HG03175 (cell line): ENCODE data around the gene KANSL1.

ENCODE experiments used
- ATAC-seq: cut with Tn5 transposase; IDR thresholded peaks from one replicate; pipeline ENCODE4 v1.9.1; 2021; ENCODE audit warnings: mild to moderate bottlenecking, moderate library complexity; ENCODE audit not compliant: unreplicated experiment

KANSL1 gene

DNA sequence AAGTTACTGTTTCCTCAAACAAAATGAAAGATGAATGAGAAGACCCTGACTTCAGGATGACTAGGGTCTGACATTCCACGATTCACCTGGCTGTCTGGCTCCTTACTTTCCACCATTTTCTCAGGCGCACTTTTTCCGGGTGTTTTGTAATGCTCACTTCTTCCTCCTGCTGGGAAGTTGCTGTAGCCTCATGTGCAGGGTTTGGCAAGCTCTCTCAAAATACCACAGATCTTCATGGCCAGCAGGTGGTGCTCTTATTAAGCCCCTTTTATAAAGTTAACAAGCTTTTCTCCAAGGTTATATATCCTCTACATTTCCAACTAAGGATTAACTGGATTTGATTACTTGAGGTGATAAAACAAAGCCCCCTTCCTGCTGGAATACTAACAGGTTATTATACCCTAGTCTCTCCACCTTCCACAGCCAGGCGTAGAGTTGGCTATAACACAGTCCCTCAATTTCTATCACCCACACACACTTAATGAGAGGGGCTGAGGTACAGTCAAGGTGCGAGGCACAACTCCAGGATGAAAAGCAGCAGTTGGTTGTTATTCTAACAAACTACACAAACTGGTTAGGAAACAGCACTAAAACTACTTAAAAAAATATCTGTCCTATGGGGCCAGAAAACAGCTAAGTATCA, 148.8 kb downstream of the KANSL1 start:
- no peak for ATAC-seq

GRCh38 chr17:46043606-46044005, 149.6 kb downstream of the KANSL1 start:
- no peak for ATAC-seq

DNA sequence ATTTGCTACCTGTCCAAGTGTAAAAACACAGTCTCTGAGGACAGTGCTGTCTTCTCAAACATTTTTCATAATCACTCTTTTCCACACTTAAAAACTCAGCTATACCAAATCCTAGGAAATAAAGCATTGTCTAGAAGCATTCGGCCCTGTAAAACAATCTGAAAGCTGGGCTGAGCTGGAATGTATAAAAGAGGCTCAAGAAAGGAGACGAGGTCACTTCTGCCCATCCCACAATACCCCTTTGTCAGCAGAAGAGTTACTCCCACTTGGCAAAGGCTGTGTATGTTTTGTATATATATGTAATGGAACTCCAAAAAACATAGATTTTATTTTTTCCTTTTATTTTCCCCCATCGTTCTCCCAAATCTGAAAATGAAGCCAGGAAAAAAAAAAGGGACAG, 150.3 kb downstream of the KANSL1 start:
- ATAC-seq: no peak

DNA sequence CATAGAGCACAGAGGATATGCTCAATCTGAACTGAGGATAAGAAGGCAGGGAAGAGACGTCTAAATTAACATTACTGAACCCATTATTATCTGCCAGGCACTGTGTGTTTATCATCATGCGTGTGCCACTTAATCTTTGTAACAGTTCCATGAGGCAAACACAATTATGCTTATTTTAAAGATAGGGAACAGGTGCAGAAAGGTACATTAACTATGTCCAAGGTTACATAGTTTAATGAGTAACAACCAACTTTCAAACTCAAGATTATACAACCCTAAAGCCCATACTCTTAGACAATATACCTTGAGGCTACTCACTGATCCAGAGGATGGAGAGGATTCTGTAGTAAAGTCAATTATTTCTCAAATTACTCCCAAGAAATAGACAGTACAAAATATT, 151.0 kb downstream of the KANSL1 start:
- no peak for ATAC-seq

GRCh38 chr17:46039592-46040186, 153.5 kb downstream of the KANSL1 start:
- ATAC-seq: no peak

- ATAC-seq: no peak
These were observed 154.3 kb downstream of the KANSL1 start for GRCh38 chr17:46038937-46039336.

GRCh38 chr17:46038414-46038813, 154.8 kb downstream of the KANSL1 start:
- no peak for ATAC-seq

- no peak for ATAC-seq
These were observed 155.4 kb downstream of the KANSL1 start for GRCh38 chr17:46037722-46038255.

DNA sequence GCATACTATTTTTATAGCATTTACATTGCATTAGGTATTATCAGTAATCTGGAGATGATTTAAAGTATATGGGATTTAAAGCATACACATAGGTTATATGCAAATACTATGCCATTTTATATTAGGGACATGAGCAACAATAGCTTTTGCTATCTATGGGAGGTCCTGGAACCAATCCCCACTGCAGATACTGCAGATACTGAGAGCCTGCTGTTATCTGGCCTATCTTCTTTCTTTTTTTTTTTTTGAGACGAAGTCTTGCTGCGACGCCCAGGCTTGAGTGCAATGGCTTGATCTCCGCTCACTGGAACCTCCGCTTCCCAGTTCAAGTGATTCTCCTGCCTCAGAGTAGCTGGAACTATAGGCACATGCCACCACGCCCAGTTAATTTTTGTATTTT, 156.7 kb downstream of the KANSL1 start:
- no peak for ATAC-seq

- peak; percentile 50 for ATAC-seq
These were observed 158.0 kb downstream of the KANSL1 start for GRCh38 chr17:46035112-46035818.

DNA sequence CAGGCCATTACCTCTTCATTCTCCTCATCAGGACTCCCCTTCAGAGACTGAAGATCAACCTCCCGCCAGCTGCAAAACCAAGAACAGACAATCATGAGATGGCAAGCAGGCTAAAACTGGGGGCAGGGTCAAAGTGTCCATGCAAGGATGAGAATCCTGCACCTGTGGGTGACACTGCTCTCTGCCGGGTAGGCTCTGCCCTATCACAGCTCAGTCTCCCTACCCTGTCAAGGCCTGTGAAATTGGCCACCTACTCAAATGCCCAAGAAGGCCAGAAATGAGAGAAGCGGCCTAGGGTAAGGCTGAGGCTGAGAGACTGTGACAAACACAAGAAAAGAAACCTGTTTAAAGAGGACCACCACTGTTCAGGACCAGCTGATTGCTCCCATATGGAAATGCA, 159.8 kb downstream of the KANSL1 start:
- ATAC-seq: no peak

GRCh38 chr17:46032909-46033308, 160.3 kb downstream of the KANSL1 start:
- ATAC-seq: no peak

- ATAC-seq: no peak
These were observed 161.3 kb downstream of the KANSL1 start for GRCh38 chr17:46031920-46032319.

GRCh38 chr17:46031440-46031839, 161.8 kb downstream of the KANSL1 start:
- no peak for ATAC-seq

DNA sequence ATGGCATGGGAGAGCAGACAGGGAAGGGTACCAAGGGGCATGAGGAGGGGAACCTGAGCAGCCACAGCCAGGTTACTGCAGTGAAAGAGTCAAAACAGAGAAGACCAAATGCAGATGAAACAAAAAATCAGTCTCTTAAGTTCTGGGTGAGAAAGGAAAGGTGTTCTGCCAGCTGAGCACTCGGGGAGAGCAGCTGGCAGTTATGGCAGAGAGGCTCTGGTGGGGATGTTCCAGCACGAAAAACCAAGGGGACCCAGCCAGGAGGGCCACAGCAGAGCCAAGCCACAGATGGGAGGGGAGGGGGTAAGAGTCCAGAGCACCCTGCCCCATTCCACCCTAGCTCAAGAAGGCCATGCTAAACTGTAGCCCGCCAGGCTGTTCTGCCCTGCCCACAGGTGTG, 162.5 kb downstream of the KANSL1 start:
- no peak for ATAC-seq

DNA sequence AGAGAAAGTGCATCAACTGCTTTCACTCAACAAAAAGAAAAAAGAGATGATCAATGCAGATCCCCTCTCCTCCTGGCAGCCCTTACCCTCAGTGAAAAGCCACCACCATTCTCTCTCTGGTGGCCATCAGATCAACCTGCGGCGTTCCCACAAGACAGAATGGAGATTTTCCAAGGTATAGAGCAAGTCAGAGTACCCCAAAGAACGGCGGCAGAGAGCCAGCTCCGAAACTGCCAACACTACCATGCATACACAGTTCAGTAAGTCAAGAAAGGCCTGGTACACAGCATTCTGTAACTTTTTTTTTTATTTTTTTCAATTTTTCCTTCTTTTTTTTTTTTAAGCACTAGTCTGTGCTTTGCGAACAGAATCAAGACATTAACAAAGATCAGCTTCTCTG, 163.6 kb downstream of the KANSL1 start:
- no peak for ATAC-seq

DNA sequence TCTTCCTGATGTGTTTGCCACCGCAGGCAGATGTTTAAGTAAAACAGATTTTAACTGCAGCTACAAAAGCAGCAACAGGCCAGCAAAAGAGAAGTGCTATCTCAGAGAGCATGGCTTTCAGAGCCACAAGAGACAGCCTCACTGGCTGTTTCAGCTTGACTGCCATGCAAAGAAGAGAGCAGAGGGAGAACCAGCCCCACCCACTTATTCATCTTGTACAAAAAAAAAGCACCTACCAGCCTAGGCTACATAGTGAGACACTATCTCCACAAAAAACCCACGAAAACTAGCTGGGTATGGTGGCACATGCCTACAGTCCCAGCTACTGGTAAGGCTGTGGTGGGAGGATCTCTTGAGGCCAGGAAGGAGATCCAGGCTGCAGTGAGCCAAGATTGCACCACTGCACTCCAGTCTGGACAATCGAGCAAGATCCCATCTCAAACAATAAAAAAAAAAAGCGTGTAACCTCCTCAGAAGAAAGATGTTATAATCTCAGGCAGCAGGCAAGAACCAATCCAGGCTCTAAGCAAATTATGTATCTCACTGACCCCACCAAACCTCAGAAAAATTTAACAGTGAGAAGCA, 164.2 kb downstream of the KANSL1 start:
- ATAC-seq: no peak

DNA sequence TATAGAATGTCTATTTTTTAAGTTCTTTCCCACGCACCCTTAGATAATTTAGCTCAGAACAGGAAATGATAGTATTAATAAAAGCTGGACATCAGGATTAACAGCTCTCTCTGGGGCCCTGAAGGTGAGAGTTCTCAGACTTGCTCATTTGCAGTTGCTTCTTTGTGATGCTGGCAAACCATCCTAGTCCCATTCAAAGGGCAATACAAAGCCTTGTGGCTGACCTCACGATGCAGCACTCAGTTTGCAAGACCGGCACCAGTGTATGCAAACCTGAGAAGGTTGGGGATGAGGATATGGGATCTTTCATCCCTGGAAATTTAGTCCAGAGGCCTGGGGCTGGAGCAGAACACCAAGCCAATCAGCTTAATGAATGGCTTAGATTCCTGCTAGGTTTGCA, 164.9 kb downstream of the KANSL1 start:
- ATAC-seq: no peak

- no peak for ATAC-seq
These were observed 165.3 kb downstream of the KANSL1 start for GRCh38 chr17:46027976-46028325.

DNA sequence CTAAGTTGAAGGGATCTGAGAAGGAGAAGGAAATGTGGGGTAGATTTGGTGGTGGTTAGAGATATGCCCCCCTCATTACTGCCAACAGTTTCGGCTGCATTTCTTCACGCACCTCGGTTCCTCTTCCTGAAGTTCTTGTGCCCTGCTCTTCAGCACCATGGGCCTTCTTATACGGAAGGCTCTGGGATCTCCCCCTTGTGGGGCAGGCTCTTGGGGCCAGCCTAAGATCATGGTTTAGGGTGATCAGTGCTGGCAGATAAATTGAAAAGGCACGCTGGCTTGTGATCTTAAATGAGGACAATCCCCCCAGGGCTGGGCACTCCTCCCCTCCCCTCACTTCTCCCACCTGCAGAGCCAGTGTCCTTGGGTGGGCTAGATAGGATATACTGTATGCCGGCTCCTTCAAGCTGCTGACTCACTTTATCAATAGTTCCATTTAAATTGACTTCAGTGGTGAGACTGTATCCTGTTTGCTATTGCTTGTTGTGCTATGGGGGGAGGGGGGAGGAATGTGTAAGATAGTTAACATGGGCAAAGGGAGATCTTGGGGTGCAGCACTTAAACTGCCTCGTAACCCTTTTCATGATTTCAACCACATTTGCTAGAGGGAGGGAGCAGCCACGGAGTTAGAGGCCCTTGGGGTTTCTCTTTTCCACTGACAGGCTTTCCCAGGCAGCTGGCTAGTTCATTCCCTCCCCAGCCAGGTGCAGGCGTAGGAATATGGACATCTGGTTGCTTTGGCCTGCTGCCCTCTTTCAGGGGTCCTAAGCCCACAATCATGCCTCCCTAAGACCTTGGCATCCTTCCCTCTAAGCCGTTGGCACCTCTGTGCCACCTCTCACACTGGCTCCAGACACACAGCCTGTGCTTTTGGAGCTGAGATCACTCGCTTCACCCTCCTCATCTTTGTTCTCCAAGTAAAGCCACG, 165.9 kb downstream of the KANSL1 start:
- no peak for ATAC-seq
